HG02885 (cell line): ENCODE measurements around the gene NOS2.

ENCODE experiments used
- ATAC-seq: cut with Tn5 transposase; IDR thresholded peaks from one replicate; pipeline ENCODE4 v1.9.1; 2021; ENCODE audit warnings: mild to moderate bottlenecking; ENCODE audit not compliant: unreplicated experiment, poor library complexity

NOS2 gene

DNA sequence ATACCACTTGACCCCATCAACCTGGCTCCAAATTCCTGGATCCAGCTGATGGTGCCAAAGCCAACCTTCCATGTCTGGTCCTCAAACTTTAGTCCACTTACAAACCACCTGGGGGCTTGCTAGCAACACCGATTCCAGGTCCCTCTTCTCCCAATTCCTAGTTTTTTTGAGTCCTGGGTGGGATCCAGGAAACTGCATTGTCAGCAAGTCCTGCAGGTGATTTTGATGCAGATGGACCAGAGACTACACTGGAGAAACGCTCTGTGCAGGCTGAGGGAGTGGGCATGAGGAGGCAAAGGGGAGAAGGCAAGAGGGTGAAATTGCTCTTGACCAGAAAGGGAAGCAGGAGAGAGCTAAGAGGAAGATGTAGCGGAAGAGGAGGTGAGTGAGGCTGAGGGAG lies 21.0 kb upstream of the NOS2 start:
- ATAC-seq: no peak

DNA sequence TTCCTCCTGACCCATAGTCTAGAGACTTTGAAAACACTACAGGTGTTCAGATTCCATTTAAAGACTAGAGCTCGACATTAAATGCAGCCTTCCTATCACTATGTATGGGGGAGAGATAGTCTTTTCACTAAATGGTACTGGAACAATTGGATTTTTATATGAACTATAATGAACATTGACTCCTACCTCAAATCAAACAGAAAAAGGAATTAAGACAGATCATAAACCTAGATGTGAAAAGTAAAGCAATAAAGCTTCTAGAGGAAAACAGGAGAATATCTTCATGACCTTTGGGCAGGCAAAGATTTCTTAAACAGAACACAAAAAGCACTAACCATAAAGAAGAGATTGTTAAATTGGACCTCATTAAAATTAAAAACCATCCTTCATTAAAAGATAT lies 18.8 kb upstream of the NOS2 start:
- no peak for ATAC-seq

DNA sequence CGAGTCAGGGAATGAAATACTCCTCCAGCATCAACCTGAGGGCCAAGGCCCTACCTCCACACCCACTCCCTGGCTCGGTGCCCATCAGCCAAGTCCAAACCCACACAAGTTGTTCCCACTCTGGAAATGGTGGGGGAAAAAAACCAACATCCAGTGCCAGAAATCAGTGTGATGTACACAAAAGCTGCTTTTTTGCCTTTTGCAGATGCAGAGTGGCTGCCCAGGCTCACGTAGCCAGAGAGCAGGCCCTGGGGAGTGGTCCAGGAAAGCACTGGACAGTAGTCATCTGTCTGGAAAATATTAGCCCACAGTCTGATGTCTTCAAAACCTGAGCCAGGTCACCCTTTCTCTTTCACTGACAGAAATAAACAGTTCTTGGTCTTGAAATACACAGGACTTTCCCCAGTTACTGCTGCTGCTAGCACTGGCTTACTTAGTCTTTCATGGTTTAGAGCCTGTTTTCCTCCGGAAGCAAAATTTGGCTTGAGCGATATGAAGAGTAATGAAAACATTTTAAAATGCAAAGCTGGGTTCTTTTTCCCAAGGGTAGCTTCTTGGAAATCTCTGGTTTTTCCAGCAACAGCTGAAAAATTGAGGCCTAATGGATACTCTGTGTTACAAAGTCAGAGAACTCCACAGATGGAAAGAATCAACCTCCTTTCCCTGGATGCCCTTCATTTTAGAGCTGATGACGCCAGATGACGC lies 18.2 kb upstream of the NOS2 start:
- no peak for ATAC-seq

- no peak for ATAC-seq
These were observed 17.4 kb upstream of the NOS2 start for GRCh38 chr17:27817731-27818130.

DNA sequence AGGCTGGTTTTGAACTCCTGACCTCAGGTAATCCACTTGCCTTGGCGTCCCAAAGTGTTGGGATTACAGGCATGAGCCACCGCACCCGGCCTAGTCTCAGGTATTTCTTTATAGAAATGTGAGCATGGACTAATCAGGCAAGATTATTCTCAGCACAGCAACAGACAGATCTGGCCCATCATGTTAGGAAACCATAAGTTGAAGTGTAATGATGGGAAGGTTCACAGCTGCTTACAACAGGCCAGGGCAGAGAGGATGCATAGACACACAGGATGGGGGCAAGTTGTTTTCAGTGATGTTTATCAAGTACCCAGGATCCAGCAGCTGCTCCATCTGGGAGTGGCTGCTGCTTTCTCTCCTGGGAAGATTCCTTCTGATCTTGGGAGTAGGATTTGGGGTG lies 16.6 kb upstream of the NOS2 start:
- no peak for ATAC-seq

DNA sequence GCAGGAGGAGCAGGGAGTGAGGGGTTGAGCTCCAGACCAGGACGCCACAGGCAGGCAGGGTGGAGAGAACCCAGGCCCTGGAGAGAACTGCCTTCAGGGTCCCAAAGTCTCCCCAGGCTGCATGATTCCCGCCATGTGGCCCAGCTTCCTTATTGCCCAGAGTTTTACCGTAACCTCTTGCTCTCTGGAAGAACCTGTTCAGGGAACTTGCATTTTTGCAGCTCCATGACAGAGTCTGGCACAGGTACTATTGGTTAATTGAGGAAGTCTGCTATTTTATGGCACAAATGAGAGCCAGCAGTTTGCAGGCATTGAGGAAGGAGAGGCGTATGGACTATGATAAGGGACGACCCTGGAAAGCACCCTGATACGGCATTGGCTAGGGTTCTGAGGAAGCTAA lies 11.6 kb upstream of the NOS2 start:
- no peak for ATAC-seq

GRCh38 chr17:27810902-27811557 lies 10.7 kb upstream of the NOS2 start:
- ATAC-seq: no peak

- ATAC-seq: no peak
These were observed 10.0 kb upstream of the NOS2 start for GRCh38 chr17:27810211-27810901.

GRCh38 chr17:27809555-27809954 lies 9.2 kb upstream of the NOS2 start:
- ATAC-seq: no peak

- no peak for ATAC-seq
These were observed 8.3 kb upstream of the NOS2 start for GRCh38 chr17:27808628-27809027.

DNA sequence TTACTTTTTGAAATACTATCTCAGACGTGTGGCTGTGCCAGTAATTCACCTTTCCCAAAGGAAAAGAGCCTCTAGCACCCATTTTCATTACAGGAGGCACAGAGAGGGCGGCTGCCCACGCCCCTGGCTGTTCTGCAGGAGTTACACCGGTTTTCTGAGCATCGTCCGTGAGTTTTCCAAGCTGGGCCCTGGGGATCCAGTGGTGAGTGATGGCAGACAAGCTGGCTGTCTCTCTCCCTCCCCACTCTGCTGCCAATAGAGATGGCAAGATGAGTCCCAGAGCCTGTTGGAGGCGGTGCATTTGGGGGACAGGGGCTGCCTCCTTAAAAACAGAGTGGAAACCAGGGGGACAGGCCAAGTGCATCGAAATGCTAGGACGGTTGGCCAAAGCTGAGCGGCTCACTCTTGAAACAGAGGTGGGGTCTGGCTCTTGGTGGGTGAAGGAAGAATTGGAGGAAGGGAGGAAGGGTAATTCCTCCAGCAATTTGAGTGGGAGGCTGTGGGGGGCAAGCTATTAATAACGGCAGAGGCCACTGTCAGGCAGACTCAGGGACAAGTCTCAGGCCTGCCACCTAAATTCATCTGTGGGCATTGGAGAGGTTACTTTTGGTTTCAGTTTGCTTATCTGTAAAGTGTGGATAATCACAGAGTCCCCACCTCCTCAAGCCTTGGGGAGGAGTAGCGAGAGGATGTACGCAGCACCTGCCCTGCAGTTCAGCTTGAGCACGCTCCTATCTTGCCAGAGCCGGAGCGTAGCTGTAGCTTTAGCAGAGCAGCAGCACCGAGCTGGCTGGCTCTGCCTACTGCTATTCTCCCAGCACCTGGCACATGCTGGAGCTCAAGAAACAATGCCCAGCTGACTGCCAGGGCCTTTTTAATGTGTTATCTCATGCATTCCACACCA lies 7.5 kb upstream of the NOS2 start:
- ATAC-seq: peak; percentile 65

DNA sequence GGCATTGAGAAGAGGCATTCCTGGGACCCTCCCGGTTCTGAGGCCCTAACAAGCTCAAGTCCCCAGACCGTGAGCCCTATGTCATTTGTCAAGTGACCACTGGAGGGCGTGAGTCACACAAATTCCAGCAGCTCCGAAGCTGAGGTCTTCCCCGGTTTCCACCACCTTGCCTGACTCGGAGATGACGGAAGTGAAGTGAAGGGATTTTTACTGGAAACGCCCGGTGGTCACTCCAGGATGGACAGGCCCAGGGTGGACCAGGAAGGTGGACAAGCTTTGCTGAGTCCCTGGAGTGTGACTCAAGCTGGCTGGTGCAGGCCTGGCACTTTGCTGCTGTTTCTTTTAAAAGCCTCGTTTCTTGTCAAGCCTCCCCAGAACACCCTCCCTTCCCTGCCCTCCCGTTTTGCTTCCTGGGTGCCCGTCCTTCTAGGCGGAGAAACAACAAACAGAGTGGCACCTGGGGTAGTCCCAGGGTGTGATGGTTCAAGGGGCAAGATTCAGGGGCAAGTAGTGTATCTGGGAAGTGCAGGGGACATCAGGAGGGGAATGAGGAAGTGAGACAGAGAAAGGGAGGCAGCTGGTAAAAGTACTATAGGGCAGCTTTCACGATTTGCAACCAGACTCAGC lies 5.3 kb upstream of the NOS2 start:
- ATAC-seq: peak; percentile 60

GRCh38 chr17:27804113-27804512 lies 3.8 kb upstream of the NOS2 start:
- no peak for ATAC-seq

DNA sequence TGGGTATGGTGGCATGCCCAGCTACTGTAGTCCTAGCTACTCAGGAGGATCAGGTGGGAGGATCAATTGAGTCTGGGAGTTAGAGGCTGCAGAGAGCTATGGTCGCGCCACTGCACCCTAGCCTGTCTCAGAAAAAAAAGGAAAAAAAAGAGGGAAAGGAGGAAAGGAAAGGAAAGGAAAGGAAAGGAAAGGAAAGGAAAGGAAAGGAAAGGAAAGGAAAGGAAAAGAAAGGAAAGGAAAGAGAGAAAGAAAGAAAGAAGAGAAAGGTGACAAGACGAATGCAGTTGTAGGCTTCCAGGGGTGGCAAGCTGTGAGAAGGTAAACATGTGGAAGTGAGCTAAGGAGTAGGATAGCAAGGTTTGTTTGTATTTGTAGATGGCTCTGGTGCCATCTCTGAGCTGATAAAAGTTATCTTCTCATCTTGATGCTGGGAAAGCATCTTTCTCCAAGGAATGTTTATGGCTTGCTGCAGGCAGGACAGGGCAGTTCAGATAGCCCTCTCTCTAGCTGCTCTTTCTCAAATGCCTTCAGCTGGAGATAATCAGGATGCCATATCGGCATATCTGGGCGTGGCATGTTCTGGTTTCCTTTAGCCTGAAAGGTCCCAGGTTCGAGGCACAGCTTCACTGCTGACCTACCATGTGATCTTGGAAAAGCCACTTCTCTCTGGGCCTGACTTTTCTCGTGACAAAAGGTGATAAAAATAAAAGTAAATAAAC lies 2.8 kb upstream of the NOS2 start:
- ATAC-seq: no peak

DNA sequence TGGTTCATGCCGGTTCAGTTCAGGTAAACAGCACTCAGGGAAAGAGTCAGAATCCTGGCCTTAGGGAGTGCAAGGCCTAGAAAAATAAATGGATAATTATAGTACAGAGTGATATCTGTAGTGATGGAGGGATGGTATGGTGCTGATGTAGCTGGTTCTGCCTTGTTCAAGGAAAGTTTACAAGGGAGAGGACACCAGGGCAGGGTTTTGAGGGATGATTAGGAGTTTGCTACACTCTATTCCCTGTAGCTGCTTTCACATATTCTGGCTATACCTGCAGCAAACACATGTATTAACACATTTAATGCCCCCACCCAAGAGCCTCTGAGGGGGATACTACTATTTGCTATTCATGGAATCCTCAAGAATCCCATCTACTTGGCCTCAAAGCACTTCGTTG lies 1.7 kb upstream of the NOS2 start:
- ATAC-seq: no peak

- no peak for ATAC-seq
These were observed 2.0 kb downstream of the NOS2 start for GRCh38 chr17:27798376-27798775.

GRCh38 chr17:27797390-27798091 lies 2.8 kb downstream of the NOS2 start:
- no peak for ATAC-seq

GRCh38 chr17:27793906-27794569 lies 6.3 kb downstream of the NOS2 start:
- no peak for ATAC-seq
